T follicular helper cell (primary cell): ENCODE results near the gene FOXA1.
"Not testable (repeated sequence)": the region's sequence is repeated elsewhere in the genome, so short reads cannot be mapped to it uniquely, and the experiment has no call there.

Experiments used
- DNase-seq: peaks from one replicate; pipeline ENCODE4 v3.0.0-alpha.2; 2020; ENCODE audit warnings: low read depth

The FOXA1 gene

GRCh38 chr14:37558740-37559139 lies 36.3 kb downstream of the FOXA1 start:
- DNase-seq, result no peak

GRCh38 chr14:37555596-37555995 lies 39.5 kb downstream of the FOXA1 start:
- DNase-seq, result not testable (repeated sequence)

DNA sequence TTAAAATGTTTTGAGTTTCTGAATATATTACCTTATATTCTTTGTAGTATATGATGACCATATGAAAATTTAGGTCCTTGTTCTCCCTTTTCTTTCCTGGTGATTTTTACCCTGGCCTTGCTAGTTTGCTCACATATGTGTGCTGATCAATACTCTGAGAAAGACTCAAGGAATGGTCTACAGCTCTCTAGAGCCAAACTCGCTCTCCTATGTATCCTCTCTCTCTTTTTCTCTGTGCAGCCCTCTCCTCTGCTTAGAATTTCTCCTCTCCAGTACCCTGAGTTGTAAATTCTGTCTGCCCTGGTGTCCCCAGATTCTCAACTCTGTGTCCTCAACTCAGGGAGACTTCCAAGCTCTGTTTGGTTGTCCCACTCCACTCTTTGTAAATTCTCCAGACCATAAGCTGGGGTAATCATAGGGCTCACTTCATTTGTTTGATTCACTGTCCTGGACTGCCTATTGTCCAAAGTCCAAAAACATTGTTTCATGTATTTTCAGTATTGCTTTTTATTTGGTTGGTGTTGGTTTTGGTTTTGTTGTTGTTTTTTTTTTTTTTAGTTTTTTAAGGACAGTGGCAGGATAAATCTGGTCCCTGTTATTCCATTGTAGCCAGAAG lies 41.0 kb downstream of the FOXA1 start:
- DNase-seq, result no peak

DNA sequence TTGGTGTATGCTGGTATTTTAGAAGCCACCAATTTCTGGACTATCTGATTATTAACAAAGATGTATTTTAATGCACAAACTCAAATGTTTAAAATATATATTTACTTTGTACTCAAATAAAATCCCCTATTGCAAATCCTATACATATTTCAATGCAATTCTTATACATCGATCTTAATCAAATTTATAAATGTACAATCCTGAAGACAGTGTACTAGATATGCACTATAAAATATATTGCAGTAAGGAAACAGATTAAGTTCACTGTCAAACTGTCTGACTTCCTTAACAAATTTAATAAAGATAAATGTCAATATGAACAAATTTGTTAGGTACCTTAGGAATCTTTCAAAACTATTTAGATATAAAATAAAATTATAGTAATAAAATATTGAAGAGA lies 43.9 kb downstream of the FOXA1 start:
- DNase-seq, result no peak

- DNase-seq, result no peak
Observed at GRCh38 chr14:37550511-37550910, 44.5 kb downstream of the FOXA1 start.

DNA sequence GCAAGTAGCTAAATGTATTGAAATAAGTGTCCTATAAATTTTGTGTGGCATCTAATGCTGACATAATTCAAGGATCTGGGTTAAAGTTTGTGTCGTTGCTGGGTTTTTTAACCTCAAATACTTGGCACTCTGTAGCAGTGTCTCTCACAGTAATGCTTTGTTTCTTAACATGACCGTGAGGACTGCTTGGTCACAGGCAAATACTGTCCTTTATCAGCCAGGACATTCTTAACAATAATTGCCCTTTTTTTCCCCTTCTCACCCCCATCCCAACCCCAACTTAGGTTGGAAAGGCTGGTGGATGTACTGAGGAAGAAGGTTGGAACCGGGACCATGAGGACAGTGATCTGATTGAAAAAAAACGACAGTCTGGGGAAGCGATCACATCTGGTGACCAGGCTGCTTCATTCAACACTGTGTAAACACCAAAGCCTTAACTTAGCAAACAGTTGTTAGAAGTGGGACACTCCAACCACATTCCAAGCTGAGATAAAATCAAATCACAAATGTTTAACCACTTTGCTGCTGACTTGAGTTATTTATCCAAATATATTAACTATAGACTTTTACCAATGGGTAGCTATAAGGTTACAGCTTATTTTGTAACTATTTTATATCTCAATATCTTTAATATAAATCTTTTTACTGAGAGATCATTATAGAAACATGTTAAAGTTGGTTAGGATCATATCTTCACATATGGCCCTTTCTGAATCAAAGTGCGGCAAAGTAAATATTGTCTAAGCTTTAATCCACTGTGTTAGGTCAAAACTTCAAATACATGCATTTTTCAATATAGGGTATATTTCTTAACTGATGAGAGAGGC lies 48.2 kb downstream of the FOXA1 start:
- no peak for DNase-seq

GRCh38 chr14:37545174-37545573 lies 49.9 kb downstream of the FOXA1 start:
- no peak for DNase-seq

- no peak for DNase-seq
Observed at GRCh38 chr14:37544407-37544806, 50.6 kb downstream of the FOXA1 start.

- DNase-seq, result no peak
Observed at GRCh38 chr14:37539992-37540391, 55.1 kb downstream of the FOXA1 start.
